Activated CD4-positive, alpha-beta T cell treated with anti-CD3 and anti-CD28 coated beads for 48 hours (primary cell): ENCODE data around the gene BMERB1.

ENCODE experiments used
- DNase-seq: peaks from one replicate; pipeline ENCODE4 v3.0.0-alpha.2; 2020

Gene BMERB1

DNA sequence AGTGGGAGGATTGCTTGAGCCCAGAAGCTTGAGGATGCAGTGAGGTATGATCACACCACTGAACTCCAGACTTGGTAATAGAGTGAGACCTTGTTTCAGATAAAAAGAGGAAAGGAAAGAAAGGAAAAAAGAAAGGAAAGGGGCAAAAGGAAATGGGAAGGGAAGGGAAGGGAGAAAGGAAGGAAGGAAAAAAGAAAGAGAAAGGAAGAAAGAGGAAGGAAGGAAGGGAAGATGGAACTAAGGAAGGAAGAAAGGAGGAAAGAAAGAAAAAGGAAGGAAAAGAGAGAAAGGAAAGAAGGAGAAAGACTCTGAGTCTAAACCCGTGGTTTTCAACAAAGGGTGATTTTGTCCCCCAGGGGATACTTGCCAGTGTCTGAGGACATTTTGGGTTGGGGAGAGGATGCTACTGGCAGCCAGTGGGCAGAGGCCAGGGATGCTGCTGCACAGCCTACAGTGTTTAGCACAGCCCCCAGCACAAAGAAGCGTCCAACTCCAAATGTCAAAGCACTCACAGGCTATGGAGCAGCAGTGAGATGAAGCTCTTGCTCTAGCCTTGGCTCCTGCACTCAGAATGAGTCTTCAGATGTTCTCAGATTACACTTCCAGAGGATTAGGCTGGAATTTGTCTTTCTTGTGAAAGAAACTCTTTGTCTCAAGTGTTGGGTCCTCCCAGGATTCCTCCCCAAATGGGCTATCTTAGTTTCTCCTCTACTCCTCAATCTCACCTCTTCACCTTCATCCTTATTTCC is 64.2 kb downstream of the BMERB1 start:
- no peak for DNase-seq

DNA sequence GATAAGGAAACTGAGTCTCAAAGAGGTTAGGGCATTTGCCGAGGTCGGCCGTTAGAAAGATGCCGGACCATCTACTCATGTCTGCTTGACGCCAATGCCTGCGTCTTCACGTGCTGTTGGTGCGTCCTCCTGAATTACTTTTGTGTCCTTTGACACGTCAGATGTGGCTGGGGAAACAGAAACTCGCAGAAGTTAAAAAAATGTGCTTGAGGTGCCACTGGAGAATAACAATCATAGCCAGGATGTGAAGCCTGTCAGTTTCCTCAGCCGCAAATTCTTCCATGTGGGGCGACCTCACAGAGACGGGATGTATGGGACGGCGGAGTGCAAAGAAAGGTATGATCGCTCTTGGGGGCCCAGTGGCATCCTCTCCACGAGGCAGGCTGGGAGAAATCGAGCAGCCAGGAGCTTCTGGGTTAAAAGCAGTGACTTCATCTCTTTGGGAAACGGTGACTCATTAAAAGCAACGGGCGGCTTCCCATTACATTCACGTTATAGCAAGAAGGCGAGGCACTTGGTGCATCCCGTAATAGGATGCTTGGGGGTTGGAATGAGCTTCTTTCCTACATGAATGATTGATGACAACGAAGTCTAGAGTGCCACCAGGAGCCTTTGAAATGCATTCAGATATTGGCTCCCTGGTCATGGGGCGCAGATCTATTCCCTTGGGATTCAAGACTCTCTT is 67.8 kb downstream of the BMERB1 start:
- no peak for DNase-seq

DNA sequence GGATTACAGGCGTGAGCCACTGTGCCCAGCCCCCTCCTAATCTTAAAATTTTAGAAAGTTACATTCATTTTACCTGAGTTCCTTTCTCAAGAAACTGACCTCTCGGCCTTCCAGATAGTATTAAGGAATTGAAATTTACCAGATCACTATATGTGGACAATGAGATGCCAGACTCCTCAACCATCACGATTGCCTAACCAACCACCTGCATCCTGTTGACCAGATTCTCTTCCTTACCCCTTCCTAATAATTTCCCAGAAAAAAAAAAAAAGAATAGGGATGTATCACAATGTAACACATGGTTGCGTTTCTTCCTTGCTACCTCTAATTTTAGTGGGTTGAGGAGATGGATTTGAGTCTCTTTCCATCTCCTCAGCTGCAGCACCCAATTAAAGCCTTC is 72.1 kb downstream of the BMERB1 start:
- no peak for DNase-seq

DNA sequence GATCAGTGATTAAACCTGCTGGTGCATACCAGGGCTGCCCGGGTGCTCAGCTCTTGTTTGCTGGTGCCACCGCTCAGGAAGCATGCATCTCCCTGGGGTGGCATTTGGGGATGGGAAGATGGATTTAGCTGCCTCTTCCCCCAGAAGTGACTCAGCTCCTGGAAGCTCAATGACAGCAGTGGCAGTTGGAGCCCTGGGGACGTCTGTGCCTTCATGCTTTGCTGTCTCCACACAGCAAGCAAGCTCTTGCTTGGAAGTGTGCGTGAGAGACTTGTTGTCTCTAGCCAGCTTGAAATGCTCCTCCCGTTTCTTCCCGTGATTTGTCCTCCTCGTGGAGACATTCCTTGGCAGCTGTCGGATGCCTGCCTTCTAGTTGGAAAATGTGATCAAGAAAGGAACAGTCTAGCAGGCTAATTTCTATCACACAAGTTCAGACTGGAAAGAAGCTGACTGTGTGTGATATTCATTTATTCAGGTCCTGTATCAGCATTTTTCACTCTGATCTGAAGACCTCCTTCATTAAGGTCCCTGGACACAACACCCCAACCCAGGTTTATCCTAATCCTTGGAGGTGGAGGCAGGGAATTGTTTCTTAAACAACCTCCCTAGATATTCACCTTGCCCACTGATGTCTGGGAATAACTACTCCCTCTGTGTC is 73.0 kb downstream of the BMERB1 start:
- DNase-seq, result no peak

DNA sequence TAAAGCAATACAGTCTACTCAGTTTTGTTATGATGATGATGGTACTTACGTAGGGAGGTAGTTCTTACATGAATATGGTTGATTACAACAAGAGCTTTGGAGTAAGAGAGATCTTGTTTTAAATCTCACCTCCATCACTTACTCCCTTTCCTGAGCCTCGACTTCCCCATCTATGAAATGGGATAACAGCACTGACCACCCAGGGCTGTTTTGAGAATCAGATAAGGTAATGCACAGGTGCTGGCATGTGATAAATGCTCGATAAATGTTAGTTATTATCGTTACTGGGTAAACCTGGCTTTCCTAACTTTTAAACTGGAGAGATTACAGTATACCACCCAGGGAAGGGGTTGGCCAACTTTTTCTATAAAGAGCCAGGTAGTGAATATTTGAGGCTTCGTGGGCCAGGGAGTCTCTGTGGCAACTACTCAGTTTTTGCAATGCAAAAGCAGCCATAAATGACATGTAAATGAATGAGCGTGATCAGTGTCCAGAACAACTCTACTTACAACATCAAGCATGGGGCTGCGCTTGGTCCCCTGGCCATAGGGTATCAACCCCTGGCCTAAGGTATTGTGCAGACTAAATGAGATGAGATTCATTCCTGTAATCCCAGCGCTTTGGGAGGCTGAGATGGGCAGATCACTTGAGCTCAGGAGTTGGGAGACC is 73.7 kb downstream of the BMERB1 start:
- DNase-seq, result no peak

DNA sequence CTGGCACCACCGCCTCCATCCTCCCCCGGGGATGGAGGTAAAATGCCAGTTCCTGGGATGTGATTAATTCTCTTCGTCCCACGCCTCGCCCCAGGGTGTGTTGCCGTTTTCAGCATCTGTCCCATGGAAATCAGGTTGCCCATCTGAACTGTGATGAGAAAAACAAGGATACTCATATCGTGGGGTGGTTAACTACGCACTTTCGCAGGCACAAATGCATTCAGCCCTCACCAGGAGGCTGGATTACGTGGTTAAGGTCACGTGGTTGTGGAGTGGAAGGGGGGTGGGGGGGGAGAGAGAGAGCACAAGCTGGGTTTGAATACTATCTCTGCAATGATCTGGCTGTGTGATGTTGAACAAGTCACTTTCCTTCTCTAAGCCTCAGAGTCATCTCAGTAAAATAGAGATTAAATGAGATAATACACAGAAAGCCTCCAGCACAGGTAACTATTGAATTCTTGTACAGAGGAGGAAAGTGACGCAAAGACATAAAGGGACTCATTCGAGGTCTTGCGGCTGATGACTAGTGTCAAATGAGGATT is 74.7 kb downstream of the BMERB1 start:
- DNase-seq, result no peak

DNA sequence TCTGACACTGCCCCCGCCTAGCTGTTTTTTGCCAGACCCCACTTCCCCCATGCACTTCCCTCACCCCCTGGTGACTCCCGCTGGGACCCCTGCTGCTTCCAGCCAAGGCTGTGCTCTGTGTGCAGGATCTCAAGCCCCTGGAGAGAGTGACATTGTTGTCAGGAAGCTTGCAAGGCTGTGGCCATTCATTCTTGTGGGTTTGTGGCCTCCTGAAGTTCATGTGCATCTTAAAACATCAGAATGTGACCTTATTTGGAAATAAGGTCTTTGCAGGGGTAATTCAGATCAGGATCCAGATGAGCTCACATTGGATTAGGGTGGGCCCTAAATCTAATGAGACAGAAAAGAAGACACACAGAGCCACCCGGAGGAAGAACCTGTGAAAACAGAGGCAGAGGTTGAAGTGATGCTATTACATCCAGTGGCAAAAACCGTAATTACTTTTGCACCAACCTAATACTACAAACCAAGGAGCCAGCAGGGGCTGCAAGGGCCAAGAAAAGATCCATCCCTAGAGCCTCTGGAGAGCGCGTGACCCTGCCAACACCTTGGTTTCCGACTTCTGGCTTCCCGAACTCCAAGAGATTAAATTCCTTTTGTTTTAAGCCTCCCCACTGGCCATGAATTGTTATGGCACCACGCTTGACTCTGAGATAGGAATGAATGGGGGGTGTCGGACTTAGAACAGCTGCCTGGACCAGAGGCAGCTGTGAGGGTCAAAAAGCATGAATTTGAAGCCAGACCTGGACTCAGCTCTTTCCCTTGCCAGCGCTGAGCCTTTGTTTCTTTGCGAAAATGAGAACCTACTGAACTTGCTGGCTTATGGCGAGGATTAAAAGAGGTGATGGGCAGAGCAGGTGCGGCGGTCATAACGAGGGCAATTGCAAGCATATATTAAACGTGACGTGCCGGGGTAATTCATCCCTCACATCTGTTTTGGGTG is 75.5 kb downstream of the BMERB1 start:
- DNase-seq, result no peak

DNA sequence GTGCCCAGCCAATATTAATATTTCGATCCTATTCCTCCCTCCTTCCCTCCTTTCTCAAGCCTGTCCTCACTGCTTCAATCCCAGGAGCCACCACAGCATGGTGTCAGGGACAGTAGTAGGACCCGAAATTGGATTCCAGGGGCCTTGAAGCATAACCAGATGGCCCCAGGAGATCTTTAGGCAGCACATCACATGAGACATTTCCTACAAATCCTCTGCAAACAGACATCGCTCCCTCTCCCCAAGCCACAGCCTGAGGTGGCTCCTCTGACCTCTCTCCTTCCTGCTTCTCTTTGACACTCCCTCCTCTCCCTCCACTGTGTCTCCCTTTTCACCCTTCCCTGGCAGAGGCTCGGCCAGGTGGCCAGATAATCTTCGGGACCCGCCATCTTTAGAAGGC is 76.6 kb downstream of the BMERB1 start:
- DNase-seq, result no peak

DNA sequence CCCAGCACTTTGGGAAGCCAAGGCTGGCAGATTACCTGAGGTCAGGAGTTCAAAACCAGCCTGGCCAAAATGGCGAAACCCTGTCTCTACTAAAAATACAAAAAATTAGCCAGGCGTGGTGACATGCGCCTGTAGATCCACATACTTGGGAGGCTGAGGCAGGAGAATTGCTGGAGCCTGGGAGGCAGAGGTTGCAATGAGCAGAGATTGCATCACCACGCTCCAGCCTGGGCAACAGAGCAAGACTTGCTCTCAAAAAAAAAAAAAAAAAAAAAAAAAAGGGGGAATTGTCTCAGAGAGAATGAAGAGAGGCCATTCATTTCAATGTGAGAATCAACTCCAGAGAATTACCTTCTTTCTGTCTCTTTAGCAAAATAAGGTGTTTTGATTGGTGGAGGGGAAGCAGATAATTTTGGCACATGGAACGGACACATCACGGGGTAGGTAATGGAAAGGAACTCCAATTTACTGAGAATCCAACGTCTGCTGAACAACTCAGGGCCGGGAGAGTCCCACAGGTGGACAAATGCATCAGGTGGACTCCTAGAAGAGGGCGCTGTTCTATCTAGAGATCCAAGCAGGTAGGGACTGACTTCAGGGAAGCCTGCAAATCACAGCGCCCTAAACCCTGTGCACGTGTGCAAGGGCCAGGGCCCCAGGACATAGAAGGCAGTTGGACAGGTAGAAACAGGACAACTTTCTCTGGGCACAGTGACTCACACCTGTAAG is 77.5 kb downstream of the BMERB1 start:
- no peak for DNase-seq

DNA sequence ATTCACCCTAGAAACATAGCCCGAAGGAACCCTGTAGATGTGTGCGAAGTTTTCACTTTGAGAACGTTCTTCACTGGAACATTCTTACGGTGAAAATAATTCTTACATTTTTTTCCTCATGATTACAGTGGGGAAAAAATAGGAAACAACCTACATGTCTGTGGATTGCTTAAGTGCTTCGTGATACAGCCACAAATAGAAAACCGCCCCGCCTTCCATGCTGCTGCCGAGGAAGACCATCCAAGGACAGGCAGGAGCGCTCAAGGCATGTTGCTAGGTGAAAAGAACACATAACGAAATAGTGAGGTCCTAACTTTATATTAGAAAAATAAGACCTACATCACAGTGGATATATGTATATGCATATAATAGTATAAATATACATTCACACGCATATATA is 78.8 kb downstream of the BMERB1 start:
- DNase-seq, result no peak

DNA sequence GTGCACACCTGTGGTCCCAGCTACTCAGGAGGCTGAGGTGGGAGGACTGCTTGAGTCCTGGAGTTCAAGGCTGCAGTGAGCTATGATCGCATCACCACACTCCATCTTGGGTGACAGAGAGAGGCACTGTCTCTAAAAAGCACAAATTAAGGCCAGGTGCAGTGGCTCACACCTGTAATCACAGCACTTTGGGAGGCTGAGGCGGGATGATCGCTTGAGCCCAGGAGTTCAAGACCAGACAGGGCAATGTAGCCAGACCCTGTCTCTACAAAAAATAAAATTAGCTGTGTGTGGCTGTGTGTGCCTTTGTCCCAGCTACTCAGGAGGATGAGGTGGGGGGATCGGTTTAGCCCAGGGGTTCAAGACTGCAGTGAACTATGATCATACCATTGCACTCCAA is 81.6 kb downstream of the BMERB1 start:
- DNase-seq, result no peak

DNA sequence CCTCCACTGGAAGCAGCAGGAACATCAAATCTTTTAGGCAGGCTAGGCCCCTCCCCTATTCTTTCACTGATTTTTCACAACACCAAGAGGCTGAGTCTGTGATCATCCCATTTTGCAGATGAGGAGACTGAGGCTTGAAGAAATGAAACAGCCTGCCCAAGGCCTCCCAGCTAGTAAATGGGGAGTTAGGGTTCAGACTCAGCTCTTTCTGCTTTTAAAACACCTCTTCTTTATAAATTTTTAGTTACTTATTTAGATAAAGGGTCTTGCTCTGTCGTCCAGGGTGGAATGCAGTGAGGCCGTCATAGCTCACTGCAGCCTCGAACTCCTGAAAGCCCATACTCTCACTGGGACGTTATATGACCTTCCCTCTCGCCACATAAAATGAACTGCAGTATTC is 82.2 kb downstream of the BMERB1 start:
- no peak for DNase-seq

DNA sequence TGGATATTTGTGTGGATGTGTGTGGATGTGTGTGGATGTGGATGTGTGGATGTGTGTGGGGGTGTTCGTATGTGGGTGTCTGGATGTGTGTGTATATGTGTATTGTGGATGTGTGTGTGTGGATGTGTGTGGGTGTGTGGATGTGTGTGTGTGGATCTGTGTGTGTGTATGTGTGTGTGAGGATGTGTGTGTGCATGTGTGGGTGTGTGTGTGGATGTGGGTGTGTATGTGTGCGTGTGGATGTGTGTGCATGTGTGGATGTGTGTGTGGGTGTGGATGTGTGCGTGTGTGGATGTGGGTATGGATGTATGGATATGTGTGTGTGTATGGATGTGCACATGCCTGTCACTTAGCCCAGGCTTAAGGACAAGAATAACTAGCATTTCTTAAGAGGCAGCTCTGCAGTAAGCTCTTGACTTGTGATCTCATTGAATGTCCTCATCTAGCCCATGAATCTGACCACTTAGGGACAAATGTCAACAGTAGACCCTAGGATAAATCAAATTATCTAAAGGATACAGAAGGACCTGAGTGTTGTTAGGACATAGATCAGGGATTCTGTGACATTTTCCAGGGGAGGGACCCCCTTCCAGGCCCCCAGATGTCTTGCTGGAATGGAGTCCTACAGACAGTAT is 83.5 kb downstream of the BMERB1 start:
- no peak for DNase-seq

DNA sequence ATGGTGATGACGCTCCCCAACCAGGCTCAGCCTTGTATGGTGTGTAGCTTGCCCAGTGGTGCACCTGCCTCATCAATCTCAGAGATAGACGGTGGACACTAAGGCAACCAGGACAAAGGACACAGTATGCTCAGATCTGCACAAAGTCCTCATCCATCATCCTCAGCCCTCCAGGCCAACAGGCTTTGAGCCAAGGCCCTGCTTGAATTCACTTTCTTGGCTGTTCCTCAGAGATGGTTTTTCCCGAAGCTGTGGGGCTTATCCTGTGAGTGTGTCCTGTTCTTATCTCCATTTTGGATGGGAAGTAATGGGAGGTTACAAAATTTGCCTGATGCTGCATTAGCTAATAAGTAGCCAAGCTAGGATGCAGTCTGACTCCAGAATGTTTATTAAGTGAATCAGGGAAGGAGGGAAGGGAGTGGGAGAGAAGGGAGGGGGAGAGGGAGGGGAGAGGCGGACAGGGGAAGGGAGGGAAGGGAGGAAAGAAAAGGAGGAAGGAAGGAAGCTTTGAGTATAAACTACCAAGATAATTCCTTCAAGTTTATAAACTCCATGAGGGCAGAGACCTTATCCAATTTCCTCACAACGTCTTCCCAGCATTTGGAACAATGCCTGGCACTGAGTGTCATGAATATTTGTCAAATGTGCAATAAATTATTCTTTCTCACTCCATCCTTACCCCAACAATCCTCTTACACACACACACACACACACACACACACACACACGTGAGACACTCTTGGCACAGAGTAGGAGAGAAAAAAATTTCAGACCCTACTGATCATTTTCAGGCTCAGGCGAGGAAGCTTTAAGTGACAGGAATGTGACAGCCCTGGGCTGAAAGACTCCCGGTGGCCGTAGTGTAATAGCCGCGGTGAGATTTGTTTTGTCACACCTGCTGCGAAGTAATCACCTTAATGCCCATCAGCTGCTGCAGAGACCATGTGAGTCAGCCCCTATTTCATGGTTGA is 84.3 kb downstream of the BMERB1 start:
- no peak for DNase-seq

DNA sequence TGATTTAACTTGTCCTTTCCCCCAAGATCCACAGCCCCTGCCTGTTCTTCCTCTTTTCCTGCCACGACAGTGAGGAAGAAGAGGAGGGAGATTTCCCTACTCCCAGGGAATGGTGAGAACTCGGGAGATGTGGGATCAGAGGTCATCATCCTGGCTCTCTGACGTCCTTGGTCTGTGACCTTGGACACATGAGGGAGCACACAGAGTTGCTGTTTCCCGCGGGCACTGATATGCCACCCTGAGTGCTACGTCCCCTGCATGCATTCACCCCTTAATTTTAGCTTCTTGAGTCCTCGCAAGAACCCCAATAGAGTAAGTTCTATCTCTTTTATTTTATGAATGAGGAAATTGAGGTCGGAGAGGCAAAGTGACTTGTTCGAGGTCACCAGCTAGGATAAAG is 85.4 kb downstream of the BMERB1 start:
- no peak for DNase-seq

DNA sequence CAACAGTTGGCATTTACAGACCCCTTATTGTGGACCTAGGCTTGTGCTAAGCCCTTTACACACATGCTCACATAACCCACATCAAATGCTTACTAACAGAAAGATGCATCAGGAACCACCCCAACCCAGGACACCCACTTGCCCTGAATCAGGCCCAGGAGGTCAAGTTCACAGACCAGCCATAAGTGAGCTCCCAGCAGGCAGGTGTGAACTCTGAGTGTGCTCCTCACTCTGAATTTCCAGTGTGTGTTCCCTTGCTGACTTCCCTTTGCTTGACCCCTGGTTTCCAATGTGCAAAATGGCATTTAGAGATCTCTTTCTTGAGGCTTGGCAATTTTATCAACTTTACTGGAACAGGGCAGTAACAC is 87.0 kb downstream of the BMERB1 start:
- DNase-seq, result no peak

DNA sequence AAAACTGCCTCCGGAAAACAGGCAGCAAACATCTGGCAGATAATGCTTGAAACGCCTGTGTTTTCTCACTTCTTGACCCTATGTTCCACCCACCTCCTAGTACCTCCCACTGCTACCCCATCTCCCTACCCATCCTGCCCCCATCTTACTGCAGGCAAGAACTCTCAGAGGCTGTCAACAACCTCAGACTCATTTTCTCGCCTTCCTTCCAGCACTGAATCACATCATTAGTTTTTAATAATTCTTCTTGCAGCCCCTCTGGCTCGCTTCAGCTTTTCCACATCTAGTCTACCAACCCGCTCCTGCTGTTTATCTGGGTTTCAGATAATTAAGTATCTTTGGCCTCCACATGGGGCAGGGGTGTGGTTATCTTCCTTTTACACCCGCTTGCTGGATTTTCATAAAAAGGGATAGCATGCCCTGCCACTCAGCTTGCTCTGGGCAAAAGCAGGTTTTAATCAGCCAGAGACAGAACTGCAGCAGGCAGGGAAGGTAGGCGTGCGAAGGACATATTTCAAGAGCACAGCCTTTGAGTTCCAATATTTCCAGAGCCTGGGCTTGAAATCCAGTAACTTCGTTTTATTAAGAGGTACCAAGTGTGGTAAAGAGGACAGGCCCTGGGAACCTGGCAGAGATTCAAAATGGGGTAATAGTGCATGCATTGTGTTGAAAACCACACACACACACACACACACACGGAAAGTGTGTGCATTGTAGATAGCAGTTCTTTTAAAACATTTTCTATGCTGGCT is 87.5 kb downstream of the BMERB1 start:
- DNase-seq, result no peak

DNA sequence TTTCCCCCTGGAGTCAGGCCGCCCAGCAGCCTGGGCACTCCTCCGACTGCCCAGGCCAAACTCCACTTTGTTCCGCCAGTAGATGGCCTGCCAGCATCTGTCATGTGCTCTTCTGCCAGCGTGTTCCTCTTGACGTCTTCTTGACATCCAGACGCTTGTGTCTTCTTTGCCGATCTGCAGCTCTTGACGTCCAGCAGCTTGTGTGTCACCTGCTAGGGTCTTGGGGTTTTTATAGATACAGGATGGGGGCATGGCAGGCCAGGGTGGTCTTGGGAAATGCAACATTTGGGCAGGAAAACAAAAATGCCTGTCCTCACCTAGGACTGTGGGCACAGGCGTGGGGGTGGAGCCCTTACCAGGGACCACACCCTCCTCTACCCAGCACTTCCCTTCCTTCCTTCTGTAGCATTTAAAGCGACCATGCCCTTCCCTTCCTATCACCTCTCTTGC is 88.7 kb downstream of the BMERB1 start:
- DNase-seq, result no peak

DNA sequence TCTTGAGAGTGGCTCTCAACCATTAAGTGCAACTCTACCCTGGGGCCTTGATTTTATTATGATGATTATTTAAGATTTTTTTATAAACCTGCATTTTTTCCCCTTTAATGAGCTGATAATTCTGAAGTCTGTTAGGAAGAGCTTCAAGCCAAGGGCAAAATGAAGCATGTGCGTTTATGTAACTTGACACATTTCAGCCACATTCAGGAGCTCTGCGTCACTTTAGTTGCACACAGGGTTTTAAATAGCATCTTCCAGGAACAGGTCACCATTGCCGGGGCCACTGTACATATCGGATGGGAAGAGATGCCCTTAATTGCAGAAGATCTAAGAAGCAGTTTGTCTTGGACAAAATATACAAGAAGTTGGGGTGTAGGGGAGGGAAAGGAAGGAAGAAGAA is 89.6 kb downstream of the BMERB1 start:
- no peak for DNase-seq
